ENCODE measurements around the gene PLEKHO2. TPM values are rescaled to one million over a fixed set of nuclear protein-coding genes. Genes with fewer than 3 reads are reported as not detected.

Gene PLEKHO2
- total RNA-seq, 2 donors from 2014 or later: 4.4 to 13.6 TPM

GRCh38 chr15:64837502-64837901 lies 4.2 kb upstream of the PLEKHO2 start:
- Histone ChIP-seq H3K36me3 (no peaks in the 10 kb centered on the region), H3K9ac (ENCODE audit: low read depth in 2 of 2, low read length in 2 of 2) (no peak overlapping the region), H3K27ac (no peak overlapping the region), H3K9me3 (no peaks in the 10 kb centered on the region), H3K4me3 (no peak overlapping the region), H3K27me3 (no peaks in the 10 kb centered on the region), H3K4me1 (no peaks in the 10 kb centered on the region)
- intact Hi-C loops (cut with DNase I): no loop called here
- no peak for DNase-seq
- TF ChIP-seq CTCF (IDR thresholded peaks at IDR 0.05): no peak

GRCh38 chr15:64841060-64841343 lies 713 bp upstream of the PLEKHO2 start:
- Histone ChIP-seq H3K27me3 (no peaks in the 10 kb centered on the region), H3K4me1 (no peaks in the 10 kb centered on the region), H3K27ac (peak overlapping the region; percentile 69), H3K9me3 (no peaks in the 10 kb centered on the region), H3K4me3 (peak overlapping the region; percentile 85), H3K9ac (ENCODE audit: low read depth in 2 of 2, low read length in 2 of 2) (peak overlapping the region; percentile 53 to 61), H3K36me3 (no peaks in the 10 kb centered on the region)
- intact Hi-C loops (cut with DNase I): no loop called here
- TF ChIP-seq CTCF (IDR thresholded peaks at IDR 0.05): no peak
- no peak for DNase-seq

GRCh38 chr15:64842096-64842939 lies 603 bp downstream of the PLEKHO2 start:
- Histone ChIP-seq H3K9me3 (no peaks in the 10 kb centered on the region), H3K9ac (ENCODE audit: low read depth in 2 of 2, low read length in 2 of 2) (peak overlapping the region; percentile 88 to 92), H3K36me3 (no peaks in the 10 kb centered on the region), H3K4me3 (peak overlapping the region; percentile 85), H3K4me1 (no peaks in the 10 kb centered on the region), H3K27ac (peak overlapping the region; percentile 81), H3K27me3 (no peaks in the 10 kb centered on the region)
- no peak for DNase-seq
- intact Hi-C loops (cut with DNase I): no loop called here
- TF ChIP-seq CTCF (IDR thresholded peaks at IDR 0.05): no peak

- intact Hi-C loops (cut with DNase I): no loop called here
- Histone ChIP-seq H3K4me1 (no peaks in the 10 kb centered on the region), H3K9me3 (no peaks in the 10 kb centered on the region), H3K27me3 (no peaks in the 10 kb centered on the region), H3K36me3 (no peaks in the 10 kb centered on the region), H3K4me3 (peak overlapping the region; percentile 85), H3K9ac (ENCODE audit: low read depth in 2 of 2, low read length in 2 of 2) (peak overlapping the region; percentile 64 to 88), H3K27ac (peak overlapping the region; percentile 81)
- no peak for TF ChIP-seq CTCF (IDR thresholded peaks at IDR 0.05)
- DNase-seq: no peak
These were observed 1.4 kb downstream of the PLEKHO2 start for GRCh38 chr15:64842986-64843561.

GRCh38 chr15:64843991-64844390 lies 2.3 kb downstream of the PLEKHO2 start:
- Histone ChIP-seq H3K4me3 (peak overlapping the region; percentile 85), H3K27ac (peak overlapping the region; percentile 81), H3K9me3 (no peaks in the 10 kb centered on the region), H3K4me1 (no peaks in the 10 kb centered on the region), H3K9ac (ENCODE audit: low read depth in 2 of 2, low read length in 2 of 2) (peak overlapping the region; percentile 54 to 73), H3K36me3 (no peaks in the 10 kb centered on the region), H3K27me3 (no peaks in the 10 kb centered on the region)
- TF ChIP-seq CTCF (IDR thresholded peaks at IDR 0.05): no peak
- intact Hi-C loops (cut with DNase I): no loop called here
- no peak for DNase-seq

Data from colonic mucosa (tissue), 4 donors.